ENCODE data around the gene C19orf18.

- TF ChIP-seq POLR2A (IDR thresholded peaks at IDR 0.05) (no peak), EP300 (IDR thresholded peaks at IDR 0.05) (no peak), CTCF (IDR thresholded peaks at IDR 0.05) (no peak)
Observed at GRCh38 chr19:57914531-57914930, 59.8 kb downstream of the C19orf18 start.
